Measurements from ENCODE around the gene VAMP7. TPM values are rescaled to one million over a fixed set of nuclear protein-coding genes. Genes with fewer than 3 reads are reported as not detected.

The VAMP7 gene
- polyA plus RNA-seq, 1 donor (not counting 4 experiments of a cell fraction or from before 2014, with no cell fraction given), result 41.5 TPM

GRCh38 chrX:155967653-155968325 lies 86.6 kb downstream of the VAMP7 start:
- Histone ChIP-seq H4K20me1 (ENCODE audit: control insufficient read depth, extremely low read depth, insufficient read depth, low read length) (no peaks in the 10 kb centered on the region), H3K27me3 (ENCODE audit: control insufficient read depth, extremely low read depth, insufficient read depth, low read length) (no peaks in the 10 kb centered on the region), H3K4me2 (ENCODE audit: control insufficient read depth, extremely low read depth, insufficient read depth, low read depth, low read length) (no peak overlapping the region), H3K79me2 (ENCODE audit: control insufficient read depth, insufficient read depth, low read length) (no peaks in the 10 kb centered on the region), H3K9me3 (ENCODE audit: control insufficient read depth, low read depth, low read length) (peaks cover 4% of the 10 kb centered on the region), H3K4me3 (ENCODE audit: control insufficient read depth in 2 of 3, extremely low read depth in 1 of 3, insufficient read depth in 2 of 3, low read depth in 1 of 3, low read length in 3 of 3) (no peak overlapping the region), H3K9me1 (ENCODE audit: control insufficient read depth, extremely low read depth, insufficient read depth, low read length) (no peaks in the 10 kb centered on the region), H3K27ac (ENCODE audit: control insufficient read depth, insufficient read depth, low read length) (no peak overlapping the region), H3K4me1 (ENCODE audit: control insufficient read depth, extremely low read depth, insufficient read depth, low read length) (no peaks in the 10 kb centered on the region), H3K9ac (ENCODE audit: control insufficient read depth, extremely low read depth, insufficient read depth, low read length) (no peak overlapping the region), H2AFZ (ENCODE audit: control insufficient read depth, low read length) (no peak overlapping the region), H3K36me3 (ENCODE audit: control insufficient read depth in 2 of 2, extremely low read depth in 1 of 2, insufficient read depth in 2 of 2, low read length in 2 of 2) (no peaks in the 10 kb centered on the region)
- DNase-seq (ENCODE audit: low read depth, low spot score), result no peak
- dilution Hi-C loops (cut with MboI; ENCODE audit: extremely low pct_ligation_motif_present, low sequenced_read_pairs), result no loop called here
- no peak for FAIRE-seq
- no peak for TF ChIP-seq EZH2 (IDR thresholded peaks at IDR 0.05; ENCODE audit: low read length)
- TF ChIP-seq CTCF (optimal IDR thresholded peaks at IDR 0.05 in 1 of 3, IDR thresholded peaks at IDR 0.05 in 1 of 3, conservative IDR thresholded peaks at IDR 0.05 in 1 of 3; ENCODE audit: extremely low read depth in 1 of 3, insufficient read depth in 2 of 3, low read length in 3 of 3), result no peak

GRCh38 chrX:155968326-155968661 lies 87.1 kb downstream of the VAMP7 start:
- no peak overlapping the region for H3K27ac ChIP-seq (ENCODE audit: control insufficient read depth, insufficient read depth, low read length)
- H3K79me2 ChIP-seq (ENCODE audit: control insufficient read depth, insufficient read depth, low read length), result no peaks in the 10 kb centered on the region
- dilution Hi-C loops (cut with MboI; ENCODE audit: extremely low pct_ligation_motif_present, low sequenced_read_pairs), result no loop called here
- FAIRE-seq, result no peak
- no peaks in the 10 kb centered on the region for H3K27me3 ChIP-seq (ENCODE audit: control insufficient read depth, extremely low read depth, insufficient read depth, low read length)
- no peak overlapping the region for H3K9ac ChIP-seq (ENCODE audit: control insufficient read depth, extremely low read depth, insufficient read depth, low read length)
- no peak overlapping the region for H2AFZ ChIP-seq (ENCODE audit: control insufficient read depth, low read length)
- H4K20me1 ChIP-seq (ENCODE audit: control insufficient read depth, extremely low read depth, insufficient read depth, low read length), result no peaks in the 10 kb centered on the region
- H3K4me2 ChIP-seq (ENCODE audit: control insufficient read depth, extremely low read depth, insufficient read depth, low read depth, low read length), result no peak overlapping the region
- no peak for DNase-seq (ENCODE audit: low read depth, low spot score)
- no peaks in the 10 kb centered on the region for H3K9me1 ChIP-seq (ENCODE audit: control insufficient read depth, extremely low read depth, insufficient read depth, low read length)
- H3K9me3 ChIP-seq (ENCODE audit: control insufficient read depth, low read depth, low read length), result peaks cover 4% of the 10 kb centered on the region
- H3K4me1 ChIP-seq (ENCODE audit: control insufficient read depth, extremely low read depth, insufficient read depth, low read length), result no peaks in the 10 kb centered on the region
- H3K36me3 ChIP-seq (ENCODE audit: control insufficient read depth in 2 of 2, extremely low read depth in 1 of 2, insufficient read depth in 2 of 2, low read length in 2 of 2), result no peaks in the 10 kb centered on the region
- TF ChIP-seq EZH2 (IDR thresholded peaks at IDR 0.05; ENCODE audit: low read length), result no peak
- TF ChIP-seq CTCF (optimal IDR thresholded peaks at IDR 0.05 in 1 of 3, IDR thresholded peaks at IDR 0.05 in 1 of 3, conservative IDR thresholded peaks at IDR 0.05 in 1 of 3; ENCODE audit: extremely low read depth in 1 of 3, insufficient read depth in 2 of 3, low read length in 3 of 3), result no peak
- H3K4me3 ChIP-seq (ENCODE audit: control insufficient read depth in 2 of 3, extremely low read depth in 1 of 3, insufficient read depth in 2 of 3, low read depth in 1 of 3, low read length in 3 of 3), result no peak overlapping the region

Measured in keratinocyte (primary cell).